Measurements from ENCODE around the gene UGT1A3. TPM values are rescaled to one million over a fixed set of nuclear protein-coding genes. Genes with fewer than 3 reads are reported as not detected.

The UGT1A3 gene
- 0.06 to 0.16 TPM (median 0.13 TPM) in 4 of 5 replicates, not detected in the other for total RNA-seq (2022; extraction: Qiagen RNA extraction; ENCODE audit: low read depth)

DNA sequence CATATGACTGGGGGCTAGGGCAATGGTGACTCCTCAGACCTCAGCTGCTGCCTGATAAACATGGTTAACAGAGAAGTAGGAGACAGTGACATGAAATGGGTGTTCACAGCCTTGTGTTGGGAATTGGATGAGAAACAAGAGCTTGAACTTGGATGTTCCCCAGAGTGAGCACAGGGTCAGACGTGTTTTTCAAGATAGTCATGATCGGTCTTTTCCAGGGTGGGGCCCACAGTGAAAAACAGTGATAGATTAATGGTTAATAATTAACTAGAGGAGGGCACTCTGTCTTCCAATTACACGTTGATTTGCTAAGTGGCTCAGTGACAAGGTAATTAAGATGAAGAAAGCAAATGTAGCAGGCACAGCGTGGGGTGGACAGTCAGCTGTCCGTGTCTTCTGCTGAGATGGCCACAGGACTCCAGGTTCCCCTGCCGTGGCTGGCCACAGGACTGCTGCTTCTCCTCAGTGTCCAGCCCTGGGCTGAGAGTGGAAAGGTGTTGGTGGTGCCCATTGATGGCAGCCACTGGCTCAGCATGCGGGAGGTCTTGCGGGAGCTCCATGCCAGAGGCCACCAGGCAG lies at the start of gene UGT1A3:
Gene UGT1A3 (plus strand): TSS at position 320 of the 579 bp plus-strand sequence. CDS start 85 bp downstream, at position 405.

DNA sequence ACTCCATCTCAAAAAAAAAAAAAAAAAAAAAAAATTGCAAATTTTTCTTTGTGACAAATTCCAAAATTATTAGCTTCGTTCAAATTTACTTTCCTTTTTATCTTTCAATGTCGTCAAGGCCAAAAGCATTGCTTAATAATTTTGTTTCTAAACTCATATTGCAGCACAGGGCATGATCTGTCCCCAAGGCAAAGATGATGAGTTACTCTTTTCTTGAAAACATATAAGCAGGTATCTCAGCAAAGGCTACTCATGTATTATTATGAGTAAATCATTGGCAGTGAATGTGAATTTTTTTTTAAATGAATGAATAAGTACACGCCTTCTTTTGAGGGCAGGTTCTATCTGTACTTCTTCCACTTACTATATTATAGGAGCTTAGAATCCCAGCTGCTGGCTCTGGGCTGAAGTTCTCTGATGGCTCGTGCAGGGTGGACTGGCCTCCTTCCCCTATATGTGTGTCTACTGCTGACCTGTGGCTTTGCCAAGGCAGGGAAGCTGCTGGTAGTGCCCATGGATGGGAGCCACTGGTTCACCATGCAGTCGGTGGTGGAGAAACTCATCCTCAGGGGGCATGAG lies 47.2 kb upstream of the UGT1A3 start, which contains the start of gene UGT1A7:
Gene UGT1A7 (plus strand): TSS at position 381 of the 579 bp plus-strand sequence. CDS start 37 bp downstream, at position 418.

DNA sequence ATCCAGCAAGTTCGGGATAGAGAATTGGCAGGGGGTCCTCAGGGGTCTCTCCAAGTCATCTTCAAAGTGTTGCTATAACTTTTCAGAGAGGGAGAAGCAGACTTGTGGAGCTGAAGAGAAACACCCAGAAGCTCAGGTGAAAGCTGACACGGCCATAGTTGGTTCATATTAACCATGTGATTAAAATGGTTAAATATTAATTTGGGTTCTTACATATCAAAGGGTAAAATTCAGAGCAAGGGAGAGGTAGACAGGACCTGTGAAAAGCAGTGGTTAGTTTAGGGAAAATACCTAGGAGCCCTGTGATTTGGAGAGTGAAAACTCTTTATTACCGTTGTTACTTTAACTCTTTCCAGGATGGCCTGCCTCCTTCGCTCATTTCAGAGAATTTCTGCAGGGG lies 36.2 kb upstream of the UGT1A3 start, which contains the start of gene UGT1A6:
Gene UGT1A6 (plus strand): TSS at position 243 of the 400 bp plus-strand sequence. CDS start 115 bp downstream, at position 358.

DNA sequence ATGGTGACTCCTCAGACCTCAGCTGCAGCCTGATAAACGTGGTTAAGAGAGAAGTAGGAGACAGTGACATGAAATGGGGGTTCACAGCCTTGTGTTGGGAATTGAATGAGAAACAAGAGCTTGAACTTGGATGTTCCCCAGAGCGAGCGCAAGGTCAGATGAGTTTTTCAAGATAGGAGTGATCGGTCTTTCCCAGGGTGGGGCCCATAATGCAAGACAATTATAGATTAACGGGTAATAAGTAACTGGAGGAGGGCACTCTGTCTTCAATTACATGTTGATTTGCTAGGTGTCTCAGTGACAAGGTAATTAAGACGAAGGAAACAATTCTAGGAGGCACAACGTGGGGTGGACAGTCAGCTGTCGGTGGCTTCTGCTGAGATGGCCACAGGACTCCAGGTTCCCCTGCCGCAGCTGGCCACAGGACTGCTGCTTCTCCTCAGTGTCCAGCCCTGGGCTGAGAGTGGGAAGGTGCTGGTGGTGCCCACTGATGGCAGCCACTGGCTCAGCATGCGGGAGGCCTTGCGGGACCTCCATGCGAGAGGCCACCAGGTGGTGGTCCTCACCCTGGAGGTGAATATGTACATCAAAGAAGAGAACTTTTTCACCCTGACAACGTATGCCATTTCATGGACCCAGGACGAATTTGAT lies 16.1 kb upstream of the UGT1A3 start, which contains the start of gene UGT1A5:
Gene UGT1A5 (plus strand): TSS at position 297 of the 651 bp plus-strand sequence. CDS start 85 bp downstream, at position 382.

DNA sequence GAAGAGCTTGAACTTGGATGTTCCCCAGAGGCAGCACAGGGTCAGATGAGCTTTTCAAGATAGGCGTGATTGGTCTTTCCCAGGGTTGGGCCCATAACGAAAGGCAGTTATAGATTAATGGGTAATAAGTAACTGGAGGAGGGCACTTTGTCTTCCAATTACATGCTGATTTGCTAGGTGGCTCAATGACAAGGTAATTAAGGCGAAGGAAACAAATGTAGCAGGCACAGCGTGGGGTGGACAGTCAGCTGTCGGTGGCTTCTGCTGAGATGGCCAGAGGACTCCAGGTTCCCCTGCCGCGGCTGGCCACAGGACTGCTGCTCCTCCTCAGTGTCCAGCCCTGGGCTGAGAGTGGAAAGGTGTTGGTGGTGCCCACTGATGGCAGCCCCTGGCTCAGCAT lies 10.3 kb upstream of the UGT1A3 start, which contains the start of gene UGT1A4:
Gene UGT1A4 (plus strand): TSS at position 185 of the 400 bp plus-strand sequence. CDS start 85 bp downstream, at position 270.

DNA sequence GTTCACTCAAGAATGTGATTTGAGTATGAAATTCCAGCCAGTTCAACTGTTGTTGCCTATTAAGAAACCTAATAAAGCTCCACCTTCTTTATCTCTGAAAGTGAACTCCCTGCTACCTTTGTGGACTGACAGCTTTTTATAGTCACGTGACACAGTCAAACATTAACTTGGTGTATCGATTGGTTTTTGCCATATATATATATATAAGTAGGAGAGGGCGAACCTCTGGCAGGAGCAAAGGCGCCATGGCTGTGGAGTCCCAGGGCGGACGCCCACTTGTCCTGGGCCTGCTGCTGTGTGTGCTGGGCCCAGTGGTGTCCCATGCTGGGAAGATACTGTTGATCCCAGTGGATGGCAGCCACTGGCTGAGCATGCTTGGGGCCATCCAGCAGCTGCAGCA lies 31.2 kb downstream of the UGT1A3 start, which contains the start of gene UGT1A1:
Gene UGT1A1 (plus strand): TSS at position 228 of the 400 bp plus-strand sequence. CDS start 18 bp downstream, at position 246.

DNA sequence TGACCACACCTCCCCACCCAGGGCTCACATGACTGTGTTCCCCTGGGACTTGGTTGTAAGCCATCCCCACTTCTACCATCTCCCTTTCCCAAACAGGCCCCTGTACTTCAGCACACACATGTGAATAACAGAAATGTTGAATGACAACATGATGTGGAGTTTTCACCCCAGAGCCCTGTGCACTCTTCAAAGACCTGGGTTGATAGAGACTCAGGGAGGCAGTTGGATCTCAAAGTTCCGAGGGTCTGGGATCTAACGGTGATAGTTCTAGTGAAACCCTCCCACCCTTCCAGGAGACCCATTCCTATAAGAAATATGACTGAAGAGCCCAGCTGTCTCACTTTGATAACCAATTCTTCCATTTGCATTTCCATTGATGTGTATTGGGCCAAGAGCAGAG lies 49.2 kb downstream of the UGT1A3 start, which contains the start of gene MROH2A:
Gene MROH2A (plus strand): TSS at position 301 of the 400 bp plus-strand sequence. CDS start 1,029 bp downstream, outside the sequence.

Other genes with a start within 250 kb of the UGT1A3 start
- 18.7 to 27.9 TPM (median 24.8 TPM) in 5 replicates for gene USP40, start 162.3 kb upstream of the UGT1A3 start, total RNA-seq (2022; extraction: Qiagen RNA extraction; ENCODE audit: low read depth)
- gene UGT1A8, start 111.4 kb upstream of the UGT1A3 start, total RNA-seq (2022; extraction: Qiagen RNA extraction; ENCODE audit: low read depth): 0.08 to 0.26 TPM in 2 of 5 replicates, not detected in the others
- 0.05 to 0.26 TPM (median 0.10 TPM) in 3 of 5 replicates, not detected in the others for gene UGT1A10, start 92.6 kb upstream of the UGT1A3 start, total RNA-seq (2022; extraction: Qiagen RNA extraction; ENCODE audit: low read depth)
- gene UGT1A9, start 57.1 kb upstream of the UGT1A3 start, total RNA-seq (2022; extraction: Qiagen RNA extraction; ENCODE audit: low read depth): 3.7 to 6.5 TPM (median 4.9 TPM) in 5 replicates
- gene UGT1A7, start 47.1 kb upstream of the UGT1A3 start, total RNA-seq (2022; extraction: Qiagen RNA extraction; ENCODE audit: low read depth): 3.6 to 6.6 TPM (median 4.5 TPM) in 5 replicates
- gene UGT1A6, start 36.2 kb upstream of the UGT1A3 start, total RNA-seq (2022; extraction: Qiagen RNA extraction; ENCODE audit: low read depth): 1.1 to 1.3 TPM (median 1.3 TPM) in 5 replicates
- gene UGT1A5, start 16.1 kb upstream of the UGT1A3 start, total RNA-seq (2022; extraction: Qiagen RNA extraction; ENCODE audit: low read depth): 0.04 TPM in 1 of 5 replicates, not detected in the others
- gene UGT1A4, start 10.3 kb upstream of the UGT1A3 start, total RNA-seq (2022; extraction: Qiagen RNA extraction; ENCODE audit: low read depth): 0.07 TPM in 1 of 5 replicates, not detected in the others
- gene UGT1A1, start 31.2 kb downstream of the UGT1A3 start, total RNA-seq (2022; extraction: Qiagen RNA extraction; ENCODE audit: low read depth): 0.68 to 0.96 TPM (median 0.88 TPM) in 5 replicates
- gene MROH2A, start 49.3 kb downstream of the UGT1A3 start, total RNA-seq (2022; extraction: Qiagen RNA extraction; ENCODE audit: low read depth): 0.14 to 0.32 TPM (median 0.20 TPM) in 5 replicates
- 86.1 to 88.2 TPM (median 87.1 TPM) in 5 replicates for gene HJURP, start 125.5 kb downstream of the UGT1A3 start, total RNA-seq (2022; extraction: Qiagen RNA extraction; ENCODE audit: low read depth)
- 0.08 to 0.37 TPM (median 0.23 TPM) in 4 of 5 replicates, not detected in the other for gene TRPM8, start 188.3 kb downstream of the UGT1A3 start, total RNA-seq (2022; extraction: Qiagen RNA extraction; ENCODE audit: low read depth)

Data from A549 treated with DMSO at 1 μM for 4 hours (cell line).